ENCODE data around the gene TMEM30B. TPM values are rescaled to one million over a fixed set of nuclear protein-coding genes. Genes with fewer than 3 reads are reported as not detected.

Gene TMEM30B
- total and polyA plus RNA-seq, 2 of the 13 experiments (the other 11 are each of a cell fraction or from before 2014, with no cell fraction given) = not detected

GRCh38 chr14:61238611-61239245 is 42.4 kb downstream of the TMEM30B start:
- Histone ChIP-seq H2AFZ (ENCODE audit: low read length) (no peak overlapping the region), H3K36me3 (replicated peaks in 1 of 2; ENCODE audit: control insufficient read depth in 1 of 2, insufficient read depth in 2 of 2, low read length in 2 of 2) (no peaks in the 10 kb centered on the region), H4K20me1 (ENCODE audit: insufficient read depth, low read length) (no peaks in the 10 kb centered on the region), H3K27me3 (ENCODE audit: control insufficient read depth in 1 of 2, insufficient read depth in 2 of 2, low read length in 2 of 2) (no peaks in the 10 kb centered on the region), H3K27ac (ENCODE audit: extremely low read length, insufficient read depth, low read length) (no peak overlapping the region), H3K9ac (ENCODE audit: insufficient read depth, low read depth, low read length) (no peak overlapping the region), H3K9me3 (ENCODE audit: low read length) (peaks cover 25% of the 10 kb centered on the region), H3K4me3 (replicated peaks in 1 of 3; ENCODE audit: insufficient read depth in 1 of 3, low read depth in 2 of 3, low read length in 3 of 3) (no peak overlapping the region), H3K79me2 (ENCODE audit: insufficient read depth, low read length) (no peaks in the 10 kb centered on the region), H3K4me2 (ENCODE audit: low read depth, low read length) (no peak overlapping the region), H3K4me1 (ENCODE audit: insufficient read depth, low read length) (no peaks in the 10 kb centered on the region)
- CTCF ChIA-PET (ENCODE audit: low intra/inter-chr PET ratio, low total read pairs) = no interaction called here
- WGBS (ENCODE audit: low lambda C conversion rate) = 31% methylated on average over 7 of the region's 7 CpGs
- in situ Hi-C loops (cut with HindIII; ENCODE audit: extremely low pct_ligation_motif_present, low pct_unique_long_range_greater_than_20kb) = no loop called here
- intact Hi-C loops (cut with micrococcal nuclease; ENCODE audit: unreplicated experiment) = no loop called here
- no peak for ATAC-seq
- no peak for DNase-seq (ENCODE audit: low spot score)
- TF ChIP-seq, protein P1, sequence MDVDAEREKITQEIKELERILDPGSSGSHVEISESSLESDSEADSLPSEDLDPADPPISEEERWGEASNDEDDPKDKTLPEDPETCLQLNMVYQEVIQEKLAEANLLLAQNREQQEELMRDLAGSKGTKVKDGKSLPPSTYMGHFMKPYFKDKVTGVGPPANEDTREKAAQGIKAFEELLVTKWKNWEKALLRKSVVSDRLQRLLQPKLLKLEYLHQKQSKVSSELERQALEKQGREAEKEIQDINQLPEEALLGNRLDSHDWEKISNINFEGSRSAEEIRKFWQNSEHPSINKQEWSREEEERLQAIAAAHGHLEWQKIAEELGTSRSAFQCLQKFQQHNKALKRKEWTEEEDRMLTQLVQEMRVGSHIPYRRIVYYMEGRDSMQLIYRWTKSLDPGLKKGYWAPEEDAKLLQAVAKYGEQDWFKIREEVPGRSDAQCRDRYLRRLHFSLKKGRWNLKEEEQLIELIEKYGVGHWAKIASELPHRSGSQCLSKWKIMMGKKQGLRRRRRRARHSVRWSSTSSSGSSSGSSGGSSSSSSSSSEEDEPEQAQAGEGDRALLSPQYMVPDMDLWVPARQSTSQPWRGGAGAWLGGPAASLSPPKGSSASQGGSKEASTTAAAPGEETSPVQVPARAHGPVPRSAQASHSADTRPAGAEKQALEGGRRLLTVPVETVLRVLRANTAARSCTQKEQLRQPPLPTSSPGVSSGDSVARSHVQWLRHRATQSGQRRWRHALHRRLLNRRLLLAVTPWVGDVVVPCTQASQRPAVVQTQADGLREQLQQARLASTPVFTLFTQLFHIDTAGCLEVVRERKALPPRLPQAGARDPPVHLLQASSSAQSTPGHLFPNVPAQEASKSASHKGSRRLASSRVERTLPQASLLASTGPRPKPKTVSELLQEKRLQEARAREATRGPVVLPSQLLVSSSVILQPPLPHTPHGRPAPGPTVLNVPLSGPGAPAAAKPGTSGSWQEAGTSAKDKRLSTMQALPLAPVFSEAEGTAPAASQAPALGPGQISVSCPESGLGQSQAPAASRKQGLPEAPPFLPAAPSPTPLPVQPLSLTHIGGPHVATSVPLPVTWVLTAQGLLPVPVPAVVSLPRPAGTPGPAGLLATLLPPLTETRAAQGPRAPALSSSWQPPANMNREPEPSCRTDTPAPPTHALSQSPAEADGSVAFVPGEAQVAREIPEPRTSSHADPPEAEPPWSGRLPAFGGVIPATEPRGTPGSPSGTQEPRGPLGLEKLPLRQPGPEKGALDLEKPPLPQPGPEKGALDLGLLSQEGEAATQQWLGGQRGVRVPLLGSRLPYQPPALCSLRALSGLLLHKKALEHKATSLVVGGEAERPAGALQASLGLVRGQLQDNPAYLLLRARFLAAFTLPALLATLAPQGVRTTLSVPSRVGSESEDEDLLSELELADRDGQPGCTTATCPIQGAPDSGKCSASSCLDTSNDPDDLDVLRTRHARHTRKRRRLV (CRISPR knock-in tag; IDR thresholded peaks at IDR 0.05) = no peak
- no TSS peak for BruUV-seq (replicated peaks)
- no peak for FAIRE-seq
- POLR2A ChIA-PET = no interaction called here

Measured in HepG2 (cell line).